ENCODE measurements around the gene CAAP1.

Gene CAAP1

GRCh38 chr9:26870292-26870691 is 22.3 kb downstream of the CAAP1 start:
- Histone ChIP-seq H3F3A (ENCODE audit: insufficient read depth, low read length) (no peaks in the 10 kb centered on the region), H3K9me2 (replicated peaks; ENCODE audit: insufficient read depth, low read length) (no peaks in the 10 kb centered on the region), H3K4me3 (ENCODE audit: low read length) (no peak overlapping the region), H3K36me3 (replicated peaks; ENCODE audit: insufficient read depth, low read length) (no peaks in the 10 kb centered on the region), H3K4me2 (ENCODE audit: low read depth, low read length) (no peak overlapping the region), H3K79me2 (ENCODE audit: low read length) (no peaks in the 10 kb centered on the region), H3K9ac (ENCODE audit: low read length) (no peak overlapping the region), H3K4me1 (ENCODE audit: low read length) (no peaks in the 10 kb centered on the region), H3K27me3 (replicated peaks; ENCODE audit: insufficient read depth, low read length) (no peaks in the 10 kb centered on the region), H3K27ac (ENCODE audit: low read length) (no peak overlapping the region), H2AFZ (ENCODE audit: low read length) (no peak overlapping the region), H3K9me3 (replicated peaks; ENCODE audit: insufficient read depth, low read length) (no peaks in the 10 kb centered on the region), H4K20me1 (ENCODE audit: insufficient read depth, low read length) (no peaks in the 10 kb centered on the region)
- TF ChIP-seq EZH2phosphoT487 (IDR thresholded peaks at IDR 0.05; ENCODE audit: low read length) (no peak), CTCF (IDR thresholded peaks at IDR 0.05; ENCODE audit: low read length) (no peak), EZH2 (optimal IDR thresholded peaks at IDR 0.05; ENCODE audit: low read depth, low read length) (no peak)
- DNase-seq = no peak

GRCh38 chr9:26863074-26863473 is 29.5 kb downstream of the CAAP1 start:
- Histone ChIP-seq H3K27ac (ENCODE audit: low read length) (no peak overlapping the region), H3K27me3 (replicated peaks; ENCODE audit: insufficient read depth, low read length) (no peaks in the 10 kb centered on the region), H3K4me1 (ENCODE audit: low read length) (no peaks in the 10 kb centered on the region), H2AFZ (ENCODE audit: low read length) (no peak overlapping the region), H3K9ac (ENCODE audit: low read length) (no peak overlapping the region), H3F3A (ENCODE audit: insufficient read depth, low read length) (no peaks in the 10 kb centered on the region), H3K9me2 (replicated peaks; ENCODE audit: insufficient read depth, low read length) (no peaks in the 10 kb centered on the region), H3K4me3 (ENCODE audit: low read length) (no peak overlapping the region), H3K36me3 (replicated peaks; ENCODE audit: insufficient read depth, low read length) (no peaks in the 10 kb centered on the region), H3K79me2 (ENCODE audit: low read length) (no peaks in the 10 kb centered on the region), H3K4me2 (ENCODE audit: low read depth, low read length) (no peak overlapping the region), H4K20me1 (ENCODE audit: insufficient read depth, low read length) (no peaks in the 10 kb centered on the region), H3K9me3 (replicated peaks; ENCODE audit: insufficient read depth, low read length) (no peaks in the 10 kb centered on the region)
- no peak for DNase-seq
- TF ChIP-seq EZH2phosphoT487 (IDR thresholded peaks at IDR 0.05; ENCODE audit: low read length) = no peak

- H3K9ac ChIP-seq (ENCODE audit: low read length) = no peak overlapping the region
- no peaks in the 10 kb centered on the region for H3K9me2 ChIP-seq (replicated peaks; ENCODE audit: insufficient read depth, low read length)
- no peak overlapping the region for H3K4me2 ChIP-seq (ENCODE audit: low read depth, low read length)
- no peaks in the 10 kb centered on the region for H3K4me1 ChIP-seq (ENCODE audit: low read length)
- no peak overlapping the region for H2AFZ ChIP-seq (ENCODE audit: low read length)
- no peak overlapping the region for H3K27ac ChIP-seq (ENCODE audit: low read length)
- no peak overlapping the region for H3K4me3 ChIP-seq (ENCODE audit: low read length)
- H3K36me3 ChIP-seq (replicated peaks; ENCODE audit: insufficient read depth, low read length) = no peaks in the 10 kb centered on the region
- H3K9me3 ChIP-seq (replicated peaks; ENCODE audit: insufficient read depth, low read length) = no peaks in the 10 kb centered on the region
- H3K27me3 ChIP-seq (replicated peaks; ENCODE audit: insufficient read depth, low read length) = no peaks in the 10 kb centered on the region
- DNase-seq = peak; percentile 52
- H4K20me1 ChIP-seq (ENCODE audit: insufficient read depth, low read length) = no peaks in the 10 kb centered on the region
- TF ChIP-seq EZH2phosphoT487 (IDR thresholded peaks at IDR 0.05; ENCODE audit: low read length) (no peak), CTCF (IDR thresholded peaks at IDR 0.05; ENCODE audit: low read length) (peak; percentile 57)
- no peaks in the 10 kb centered on the region for H3F3A ChIP-seq (ENCODE audit: insufficient read depth, low read length)
- H3K79me2 ChIP-seq (ENCODE audit: low read length) = no peaks in the 10 kb centered on the region
Measured at GRCh38 chr9:26856413-26857032, 36.1 kb downstream of the CAAP1 start.

GRCh38 chr9:26850995-26851394 is 41.6 kb downstream of the CAAP1 start:
- no peak overlapping the region for H3K4me2 ChIP-seq (ENCODE audit: low read depth, low read length)
- no peak overlapping the region for H3K9ac ChIP-seq (ENCODE audit: low read length)
- H3K27ac ChIP-seq (ENCODE audit: low read length) = no peak overlapping the region
- no peaks in the 10 kb centered on the region for H3K4me1 ChIP-seq (ENCODE audit: low read length)
- H3K36me3 ChIP-seq (replicated peaks; ENCODE audit: insufficient read depth, low read length) = no peaks in the 10 kb centered on the region
- no peaks in the 10 kb centered on the region for H3F3A ChIP-seq (ENCODE audit: insufficient read depth, low read length)
- no peak overlapping the region for H2AFZ ChIP-seq (ENCODE audit: low read length)
- no peaks in the 10 kb centered on the region for H3K9me2 ChIP-seq (replicated peaks; ENCODE audit: insufficient read depth, low read length)
- H3K27me3 ChIP-seq (replicated peaks; ENCODE audit: insufficient read depth, low read length) = no peaks in the 10 kb centered on the region
- DNase-seq = no peak
- no peak for TF ChIP-seq EZH2 (optimal IDR thresholded peaks at IDR 0.05; ENCODE audit: low read depth, low read length)
- TF ChIP-seq CTCF (IDR thresholded peaks at IDR 0.05; ENCODE audit: low read length) = no peak
- TF ChIP-seq EZH2phosphoT487 (IDR thresholded peaks at IDR 0.05; ENCODE audit: low read length) = no peak
- H3K4me3 ChIP-seq (ENCODE audit: low read length) = no peak overlapping the region
- H4K20me1 ChIP-seq (ENCODE audit: insufficient read depth, low read length) = no peaks in the 10 kb centered on the region
- H3K9me3 ChIP-seq (replicated peaks; ENCODE audit: insufficient read depth, low read length) = no peaks in the 10 kb centered on the region
- H3K79me2 ChIP-seq (ENCODE audit: low read length) = no peaks in the 10 kb centered on the region
